ENCODE data around the gene PTPA. TPM values are rescaled to one million over a fixed set of nuclear protein-coding genes. Genes with fewer than 3 reads are reported as not detected.

Gene PTPA
- total and polyA plus RNA-seq, 9 of the 15 experiments (the other 6 are each of a cell fraction or from before 2014, with no cell fraction given), result 1.7 to 121 (median 72.6) TPM

- TF ChIP-seq NFXL1 (CRISPR knock-in tag; IDR thresholded peaks at IDR 0.05) (no peak), SMC3 (conservative IDR thresholded peaks at IDR 0.05; ENCODE audit: insufficient read depth, low read depth, low read length) (peak; percentile 84), BCOR (IDR thresholded peaks at IDR 0.05) (no peak), SIX5 (IDR thresholded peaks at IDR 0.05; ENCODE audit: borderline replicate concordance in 1 of 2, insufficient read depth in 1 of 2, low read depth in 1 of 2, low read length in 2 of 2) (no peak), TAF1 (IDR thresholded peaks at IDR 0.05; ENCODE audit: control insufficient read depth, extremely low read depth, insufficient read depth, low read length, severe bottlenecking) (no peak), TSC22D4 (tag; IDR thresholded peaks at IDR 0.05) (no peak), STAG1 (CRISPR knock-in tag; IDR thresholded peaks at IDR 0.05; ENCODE audit: borderline replicate concordance) (peak; percentile 96), SIRT6 (IDR thresholded peaks at IDR 0.05; ENCODE audit: low read depth, low read length) (no peak), POLR2H (tag; IDR thresholded peaks at IDR 0.05; ENCODE audit: low read depth) (no peak), EP300 (IDR thresholded peaks at IDR 0.05; ENCODE audit: low read length) (0 out of 2 replicates have a peak, but pooled peaks have one; percentile 21), HOXB6 (CRISPR knock-in tag; IDR thresholded peaks at IDR 0.05; ENCODE audit: borderline replicate concordance) (no peak), HNRNPK (IDR thresholded peaks at IDR 0.05; ENCODE audit: low read depth, low read length, poor library complexity, severe bottlenecking) (no peak), NCOA4 (IDR thresholded peaks at IDR 0.05; ENCODE audit: partially characterized antibody) (no peak), ZNF232 (CRISPR knock-in tag; IDR thresholded peaks at IDR 0.05) (no peak), SMAD4 (CRISPR knock-in tag; conservative IDR thresholded peaks at IDR 0.05) (no peak), ZFP36 (IDR thresholded peaks at IDR 0.05; ENCODE audit: low read depth, low read length, partially characterized antibody) (peak; percentile 65)
- TF ChIP-seq, protein P1, sequence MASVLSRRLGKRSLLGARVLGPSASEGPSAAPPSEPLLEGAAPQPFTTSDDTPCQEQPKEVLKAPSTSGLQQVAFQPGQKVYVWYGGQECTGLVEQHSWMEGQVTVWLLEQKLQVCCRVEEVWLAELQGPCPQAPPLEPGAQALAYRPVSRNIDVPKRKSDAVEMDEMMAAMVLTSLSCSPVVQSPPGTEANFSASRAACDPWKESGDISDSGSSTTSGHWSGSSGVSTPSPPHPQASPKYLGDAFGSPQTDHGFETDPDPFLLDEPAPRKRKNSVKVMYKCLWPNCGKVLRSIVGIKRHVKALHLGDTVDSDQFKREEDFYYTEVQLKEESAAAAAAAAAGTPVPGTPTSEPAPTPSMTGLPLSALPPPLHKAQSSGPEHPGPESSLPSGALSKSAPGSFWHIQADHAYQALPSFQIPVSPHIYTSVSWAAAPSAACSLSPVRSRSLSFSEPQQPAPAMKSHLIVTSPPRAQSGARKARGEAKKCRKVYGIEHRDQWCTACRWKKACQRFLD (CRISPR knock-in tag; IDR thresholded peaks at IDR 0.05), result no peak
- TF ChIP-seq, protein P2, sequence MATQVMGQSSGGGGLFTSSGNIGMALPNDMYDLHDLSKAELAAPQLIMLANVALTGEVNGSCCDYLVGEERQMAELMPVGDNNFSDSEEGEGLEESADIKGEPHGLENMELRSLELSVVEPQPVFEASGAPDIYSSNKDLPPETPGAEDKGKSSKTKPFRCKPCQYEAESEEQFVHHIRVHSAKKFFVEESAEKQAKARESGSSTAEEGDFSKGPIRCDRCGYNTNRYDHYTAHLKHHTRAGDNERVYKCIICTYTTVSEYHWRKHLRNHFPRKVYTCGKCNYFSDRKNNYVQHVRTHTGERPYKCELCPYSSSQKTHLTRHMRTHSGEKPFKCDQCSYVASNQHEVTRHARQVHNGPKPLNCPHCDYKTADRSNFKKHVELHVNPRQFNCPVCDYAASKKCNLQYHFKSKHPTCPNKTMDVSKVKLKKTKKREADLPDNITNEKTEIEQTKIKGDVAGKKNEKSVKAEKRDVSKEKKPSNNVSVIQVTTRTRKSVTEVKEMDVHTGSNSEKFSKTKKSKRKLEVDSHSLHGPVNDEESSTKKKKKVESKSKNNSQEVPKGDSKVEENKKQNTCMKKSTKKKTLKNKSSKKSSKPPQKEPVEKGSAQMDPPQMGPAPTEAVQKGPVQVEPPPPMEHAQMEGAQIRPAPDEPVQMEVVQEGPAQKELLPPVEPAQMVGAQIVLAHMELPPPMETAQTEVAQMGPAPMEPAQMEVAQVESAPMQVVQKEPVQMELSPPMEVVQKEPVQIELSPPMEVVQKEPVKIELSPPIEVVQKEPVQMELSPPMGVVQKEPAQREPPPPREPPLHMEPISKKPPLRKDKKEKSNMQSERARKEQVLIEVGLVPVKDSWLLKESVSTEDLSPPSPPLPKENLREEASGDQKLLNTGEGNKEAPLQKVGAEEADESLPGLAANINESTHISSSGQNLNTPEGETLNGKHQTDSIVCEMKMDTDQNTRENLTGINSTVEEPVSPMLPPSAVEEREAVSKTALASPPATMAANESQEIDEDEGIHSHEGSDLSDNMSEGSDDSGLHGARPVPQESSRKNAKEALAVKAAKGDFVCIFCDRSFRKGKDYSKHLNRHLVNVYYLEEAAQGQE (IDR thresholded peaks at IDR 0.05; ENCODE audit: borderline replicate concordance), result peak; percentile 61
- TF ChIP-seq, protein P2 (CRISPR knock-in tag; IDR thresholded peaks at IDR 0.05; ENCODE audit: low read depth), result no peak
These were observed 20.3 kb downstream of the PTPA start (continued) for GRCh38 chr9:129131300-129132145.
